ENCODE results near the gene TBX10.

TBX10 gene

GRCh38 chr11:67654225-67654624 is 14.7 kb upstream of the TBX10 start:
- peak; percentile 12 for DNase-seq (ENCODE audit: low spot score)
- no peak overlapping the region for H3K27ac ChIP-seq
- H3K4me3 ChIP-seq: no peak overlapping the region
- no peak for TF ChIP-seq CTCF (IDR thresholded peaks at IDR 0.05)

DNA sequence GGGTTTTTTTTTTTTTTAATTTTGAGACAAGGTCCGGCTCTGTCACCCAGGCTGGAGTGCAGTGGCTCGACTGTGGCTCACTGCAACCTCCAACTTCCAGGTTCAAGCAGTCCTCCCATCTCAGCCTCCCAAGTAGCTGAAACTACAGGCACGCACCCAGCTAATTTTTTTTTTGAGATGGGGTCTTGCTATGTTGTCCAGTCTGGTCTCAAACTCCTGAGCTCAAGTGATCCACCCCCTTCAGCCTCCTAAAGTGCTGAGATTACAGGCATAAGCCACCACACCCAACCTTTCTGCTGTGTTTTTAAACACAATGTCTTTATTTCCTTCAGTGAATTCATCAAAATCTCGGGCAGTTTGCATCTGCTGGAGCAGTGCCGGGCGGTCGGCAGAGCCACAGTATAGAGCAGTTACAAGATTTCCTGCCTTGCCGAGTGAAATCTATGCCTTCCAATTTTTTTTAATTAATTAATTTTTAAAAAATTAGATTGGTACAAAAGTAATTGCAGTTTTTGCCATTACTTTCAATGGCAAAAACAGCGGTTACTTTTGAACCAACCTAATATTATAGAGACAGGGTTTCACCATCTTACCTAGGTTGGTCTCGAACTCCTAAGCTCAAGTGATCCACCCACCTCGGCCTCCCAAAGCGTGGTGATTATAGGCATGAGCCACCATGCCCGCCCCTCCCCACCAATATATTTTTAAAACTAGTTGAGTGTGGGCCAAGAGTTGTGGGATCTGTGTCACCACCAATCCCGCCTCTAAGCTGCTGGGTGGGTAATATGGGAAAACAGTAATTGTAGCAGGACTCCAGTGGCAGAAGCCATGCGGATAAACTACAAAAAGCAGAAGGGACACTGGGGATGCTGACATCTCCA is 13.6 kb upstream of the TBX10 start:
- DNase-seq (ENCODE audit: low spot score): peak; percentile 47
- H3K27ac ChIP-seq: no peak overlapping the region
- no peak for TF ChIP-seq CTCF (IDR thresholded peaks at IDR 0.05)
- no peak overlapping the region for H3K4me3 ChIP-seq

- no peak for DNase-seq (ENCODE audit: low spot score)
These were observed 12.6 kb upstream of the TBX10 start for GRCh38 chr11:67651976-67652781.

DNA sequence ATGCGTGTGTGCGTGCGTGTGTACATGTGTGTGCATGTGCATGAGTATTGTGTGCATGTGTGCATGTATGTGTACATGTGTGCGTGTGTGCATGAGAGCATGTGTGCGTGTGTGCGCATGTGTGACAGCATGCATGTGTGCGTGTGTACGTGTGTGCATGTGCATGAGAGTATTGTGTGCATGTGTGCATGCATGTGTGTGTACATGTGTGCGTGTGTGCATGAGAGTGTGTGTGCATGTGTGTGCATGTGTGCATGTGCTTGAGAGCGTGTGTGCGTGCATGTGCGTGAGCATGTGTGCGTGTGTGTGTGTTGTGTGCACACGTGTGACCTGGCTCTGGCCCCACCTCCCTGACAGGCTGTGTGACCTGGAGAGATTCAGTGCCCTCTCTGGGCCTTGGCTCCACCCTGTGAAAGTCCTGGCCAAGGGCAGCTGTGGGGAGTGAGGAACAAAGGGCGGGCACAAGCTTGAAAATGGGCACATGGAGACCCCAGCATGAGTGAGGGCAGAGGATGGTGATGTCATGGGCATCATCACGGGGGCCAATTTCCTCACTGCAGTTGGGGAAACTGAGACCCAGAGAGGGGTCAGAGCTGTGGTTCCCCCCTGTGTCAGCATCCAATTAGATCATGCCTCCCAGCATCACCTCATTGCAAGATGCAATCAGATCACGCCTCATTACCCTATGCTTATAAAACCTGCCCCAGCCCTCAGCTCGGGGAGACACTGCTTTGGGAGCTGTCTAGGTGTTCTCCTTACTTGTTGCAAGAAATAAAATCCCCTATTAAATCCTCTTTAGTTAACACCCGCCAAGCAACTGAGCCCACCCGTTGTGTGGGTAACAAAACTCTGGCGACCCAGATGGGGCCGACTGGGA is 10.3 kb upstream of the TBX10 start:
- DNase-seq (ENCODE audit: low spot score): no peak
- no peak overlapping the region for H3K27ac ChIP-seq
- no peak for TF ChIP-seq CTCF (IDR thresholded peaks at IDR 0.05)
- peak overlapping the region; percentile 54 for H3K4me3 ChIP-seq

More at GRCh38 chr11:67651976-67652781, 12.6 kb upstream of the TBX10 start:
- Histone ChIP-seq H3K27ac (no peak overlapping the region), H3K4me3 (no peak overlapping the region)
- TF ChIP-seq CTCF (IDR thresholded peaks at IDR 0.05): no peak

GRCh38 chr11:67648796-67649613 is 9.4 kb upstream of the TBX10 start:
- Histone ChIP-seq H3K4me3 (no peak overlapping the region), H3K27ac (no peak overlapping the region)
- TF ChIP-seq CTCF (IDR thresholded peaks at IDR 0.05): no peak
- DNase-seq (ENCODE audit: low spot score): no peak
